ENCODE data around the gene TBC1D10B.

GRCh38 chr16:30352488-30353401 is 17.5 kb downstream of the TBC1D10B start:
- TF ChIP-seq, protein P1, sequence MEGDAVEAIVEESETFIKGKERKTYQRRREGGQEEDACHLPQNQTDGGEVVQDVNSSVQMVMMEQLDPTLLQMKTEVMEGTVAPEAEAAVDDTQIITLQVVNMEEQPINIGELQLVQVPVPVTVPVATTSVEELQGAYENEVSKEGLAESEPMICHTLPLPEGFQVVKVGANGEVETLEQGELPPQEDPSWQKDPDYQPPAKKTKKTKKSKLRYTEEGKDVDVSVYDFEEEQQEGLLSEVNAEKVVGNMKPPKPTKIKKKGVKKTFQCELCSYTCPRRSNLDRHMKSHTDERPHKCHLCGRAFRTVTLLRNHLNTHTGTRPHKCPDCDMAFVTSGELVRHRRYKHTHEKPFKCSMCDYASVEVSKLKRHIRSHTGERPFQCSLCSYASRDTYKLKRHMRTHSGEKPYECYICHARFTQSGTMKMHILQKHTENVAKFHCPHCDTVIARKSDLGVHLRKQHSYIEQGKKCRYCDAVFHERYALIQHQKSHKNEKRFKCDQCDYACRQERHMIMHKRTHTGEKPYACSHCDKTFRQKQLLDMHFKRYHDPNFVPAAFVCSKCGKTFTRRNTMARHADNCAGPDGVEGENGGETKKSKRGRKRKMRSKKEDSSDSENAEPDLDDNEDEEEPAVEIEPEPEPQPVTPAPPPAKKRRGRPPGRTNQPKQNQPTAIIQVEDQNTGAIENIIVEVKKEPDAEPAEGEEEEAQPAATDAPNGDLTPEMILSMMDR (conservative IDR thresholded peaks at IDR 0.05; ENCODE audit: low read length), result no peak
- no peak for TF ChIP-seq EZH2phosphoT487 (IDR thresholded peaks at IDR 0.05; ENCODE audit: borderline replicate concordance)
